ENCODE results near the gene ABHD1.

ABHD1 gene

GRCh38 chr2:27138111-27138510, 14.5 kb downstream of the ABHD1 start:
- no peak for DNase-seq

GRCh38 chr2:27139310-27139709, 15.7 kb downstream of the ABHD1 start, which contains the start of gene PRR30:
Gene PRR30 (minus strand): TSS chr2:27139410. CDS start chr2:27138329, 1,081 bp downstream.
- no peak for DNase-seq

GRCh38 chr2:27143285-27143684, 19.7 kb downstream of the ABHD1 start:
- DNase-seq: no peak

GRCh38 chr2:27145682-27146081, 22.1 kb downstream of the ABHD1 start:
- DNase-seq: no peak

- no peak for DNase-seq
Observed at GRCh38 chr2:27147935-27148334, 24.3 kb downstream of the ABHD1 start.

GRCh38 chr2:27148801-27149439, 25.3 kb downstream of the ABHD1 start, which contains the start of gene TCF23:
Gene TCF23 (plus strand): TSS chr2:27149004. CDS start chr2:27149134, 130 bp downstream.
- DNase-seq: no peak

GRCh38 chr2:27149570-27150405, 26.2 kb downstream of the ABHD1 start:
- DNase-seq: no peak

- no peak for DNase-seq
Observed at GRCh38 chr2:27150639-27151230, 27.1 kb downstream of the ABHD1 start.

- DNase-seq: no peak
Observed at GRCh38 chr2:27152102-27152795, 28.6 kb downstream of the ABHD1 start.

- no peak for DNase-seq
Observed at GRCh38 chr2:27152796-27153464, 29.3 kb downstream of the ABHD1 start.

GRCh38 chr2:27154488-27154887, 30.9 kb downstream of the ABHD1 start:
- no peak for DNase-seq

- no peak for DNase-seq
Observed at GRCh38 chr2:27155069-27155520, 31.5 kb downstream of the ABHD1 start.

- DNase-seq: no peak
Observed at GRCh38 chr2:27158468-27158867, 34.9 kb downstream of the ABHD1 start.

GRCh38 chr2:27159271-27159670, 35.7 kb downstream of the ABHD1 start:
- no peak for DNase-seq

GRCh38 chr2:27160191-27160590, 36.6 kb downstream of the ABHD1 start:
- no peak for DNase-seq

- no peak for DNase-seq
Observed at GRCh38 chr2:27162151-27163121, 38.8 kb downstream of the ABHD1 start.

GRCh38 chr2:27164960-27165763, 41.5 kb downstream of the ABHD1 start:
- DNase-seq: no peak

- DNase-seq: no peak
Observed at GRCh38 chr2:27170581-27171337, 47.1 kb downstream of the ABHD1 start.

GRCh38 chr2:27171351-27171848, 47.8 kb downstream of the ABHD1 start:
- no peak for DNase-seq
